Sigmoid colon (tissue), 7 donors: ENCODE results near the gene SND1. TPM values are rescaled to one million over a fixed set of nuclear protein-coding genes. Genes with fewer than 3 reads are reported as not detected.

Source experiments
- DNase-seq: peaks from one replicate; pipeline ENCODE4 v3.0.0-alpha.2; 2019
- H3K27ac ChIP-seq, 4 donors: fragments of 200-600 bp; sonication (generic); one replicate each; pipeline ENCODE4 v1.5.1; 2016 to 2019; ENCODE audit warnings: mild to moderate bottlenecking in 1 of 4
- H3K27me3 ChIP-seq, 3 donors: fragments of 200-600 bp; sonication (generic); one replicate each; pipeline ENCODE4 v1.5.1; 2019; ENCODE audit warnings: mild to moderate bottlenecking in 1 of 3
- H3K36me3 ChIP-seq, 4 donors: fragments of 200-600 bp; sonication (generic); one replicate each; pipeline ENCODE4 v1.5.1; 2016 to 2019
- H3K4me1 ChIP-seq, 4 donors: fragments of 200-600 bp; sonication (generic); one replicate each; pipeline ENCODE4 v1.5.1; 2017 to 2019
- H3K4me3 ChIP-seq, 4 donors: fragments of 200-600 bp; sonication (generic); one replicate each; pipeline ENCODE4 v1.5.1; 2017 to 2019; ENCODE audit warnings: mild to moderate bottlenecking in 2 of 4, moderate library complexity in 1 of 4
- H3K9me3 ChIP-seq, 4 donors: fragments of 200-600 bp in 3 of 4; sonication (generic) in 3 of 4; one replicate each; pipeline versions ENCODE4 v1.5.1 to v1.6.1; 2013 to 2019
- CTCF ChIP-seq, 4 experiments: fragments of 450-650 bp in 3 of 4; fragments of 200-600 bp in 1 of 4; IDR thresholded peaks; one replicate each; pipeline ENCODE4 v1.5.1; 2016 to 2019; ENCODE audit warnings: antibody characterized with exemption in 4 of 4, mild to moderate bottlenecking in 3 of 4, moderate library complexity in 2 of 4
- EP300 ChIP-seq, 4 donors: sonication (generic); formaldehyde crosslinking; IDR thresholded peaks; one replicate each; pipeline ENCODE4 v1.6.1; 2017; ENCODE audit warnings: antibody characterized with exemption in 4 of 4
- POLR2A ChIP-seq, 2 donors: fragments of 450-650 bp; IDR thresholded peaks; one replicate each; pipeline ENCODE4 v1.6.1; 2016; ENCODE audit warnings: antibody characterized with exemption in 2 of 2, mild to moderate bottlenecking in 2 of 2, moderate library complexity in 2 of 2
- POLR2AphosphoS5 ChIP-seq, 4 donors: sonication (generic); formaldehyde crosslinking; IDR thresholded peaks; one replicate each; pipeline ENCODE4 v1.6.1; 2017; ENCODE audit warnings: antibody characterized with exemption in 4 of 4
- WGBS, 2 donors: extraction: QIAGEN DNeasy Blood & Tissue Kit; methylation state at CpG; one replicate each; pipeline ENCODE4 v1.1.7; 2013; 5-methylcytosine and 5-hydroxymethylcytosine counted together
- intact Hi-C: fragments of 100-400 bp; cut with DNase I; formaldehyde crosslinking; loops from one replicate; pipeline ENCODE4 v1.15.1; 2023
- polyA plus RNA-seq, 3 donors: library from polyadenylated mRNA; stranded (reverse); fragments of 200-250 nt; gene quantifications; one replicate each; pipeline ENCODE4 v1.2.3, GENCODE V29; 2013
- total RNA-seq, 4 donors: library from RNA; depleted of rRNA; stranded (reverse); fragments of >200 nt; gene quantifications; one replicate each; pipeline ENCODE4 v1.1.0, GENCODE V29; 2016
- donor health status: healthy with polysubstance abuse.
- donor health status: Bipolar disorder and iron deficiency.
- donor health status: healthy.

The SND1 gene
- total and polyA plus RNA-seq, 7 donors: 30.6 to 93.4 (median 71.3) TPM

DNA sequence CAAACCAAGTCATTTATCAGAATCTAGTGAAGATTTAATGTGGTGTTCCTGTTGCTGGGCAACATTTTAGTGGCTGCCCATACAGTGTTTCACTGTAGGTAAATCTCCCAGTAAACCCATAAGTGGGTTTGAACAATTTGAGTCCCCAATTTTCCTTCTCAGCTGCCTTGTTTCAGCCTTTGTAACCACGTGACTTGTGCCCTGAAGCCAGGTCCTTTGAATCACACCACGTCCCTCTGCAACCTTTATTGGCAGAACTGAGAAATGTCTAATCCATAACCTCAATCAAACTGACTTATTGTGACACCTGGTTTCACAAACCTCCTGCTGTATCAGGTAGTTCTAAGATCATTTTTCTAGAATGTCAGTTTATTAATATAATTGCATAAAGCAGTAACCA lies 30.1 kb downstream of the SND1 start:
- TF ChIP-seq POLR2A (IDR thresholded peaks at IDR 0.05): no peak
- TF ChIP-seq EP300 (IDR thresholded peaks at IDR 0.05): no peak
- TF ChIP-seq POLR2AphosphoS5 (IDR thresholded peaks at IDR 0.05): no peak
- no peak for TF ChIP-seq CTCF (IDR thresholded peaks at IDR 0.05)
- no peak for DNase-seq

GRCh38 chr7:127683776-127684681 lies 32.0 kb downstream of the SND1 start:
- Histone ChIP-seq H3K36me3 (peaks cover 0 to 17% (median 4%) of the 10 kb centered on the region in 4 donors), H3K9me3 (no peaks in the 10 kb centered on the region), H3K27ac (no peak overlapping the region), H3K4me3 (no peak overlapping the region), H3K27me3 (no peaks in the 10 kb centered on the region), H3K4me1 (peaks cover 0 to 2% (median under 1%) of the 10 kb centered on the region in 4 donors)
- TF ChIP-seq CTCF (IDR thresholded peaks at IDR 0.05) (no peak), EP300 (IDR thresholded peaks at IDR 0.05) (no peak), POLR2AphosphoS5 (IDR thresholded peaks at IDR 0.05) (no peak), POLR2A (IDR thresholded peaks at IDR 0.05) (no peak)
- WGBS, 2 donors: 77 to 82% methylated on average over 4 of the region's 4 CpGs
- intact Hi-C loops: no loop called here
- no peak for DNase-seq

More for the DNA sequence above, 30.1 kb downstream of the SND1 start:
- intact Hi-C loops: no loop called here
- Histone ChIP-seq H3K36me3 (peaks cover 0 to 7% (median 0%) of the 10 kb centered on the region in 4 donors), H3K4me1 (peaks cover 0 to 21% (median 18%) of the 10 kb centered on the region in 4 donors), H3K4me3 (no peak overlapping the region), H3K9me3 (no peaks in the 10 kb centered on the region), H3K27me3 (no peaks in the 10 kb centered on the region), H3K27ac (no peak overlapping the region)
- 88% methylated on average over 2 of the region's 2 CpGs for WGBS, 2 donors

DNA sequence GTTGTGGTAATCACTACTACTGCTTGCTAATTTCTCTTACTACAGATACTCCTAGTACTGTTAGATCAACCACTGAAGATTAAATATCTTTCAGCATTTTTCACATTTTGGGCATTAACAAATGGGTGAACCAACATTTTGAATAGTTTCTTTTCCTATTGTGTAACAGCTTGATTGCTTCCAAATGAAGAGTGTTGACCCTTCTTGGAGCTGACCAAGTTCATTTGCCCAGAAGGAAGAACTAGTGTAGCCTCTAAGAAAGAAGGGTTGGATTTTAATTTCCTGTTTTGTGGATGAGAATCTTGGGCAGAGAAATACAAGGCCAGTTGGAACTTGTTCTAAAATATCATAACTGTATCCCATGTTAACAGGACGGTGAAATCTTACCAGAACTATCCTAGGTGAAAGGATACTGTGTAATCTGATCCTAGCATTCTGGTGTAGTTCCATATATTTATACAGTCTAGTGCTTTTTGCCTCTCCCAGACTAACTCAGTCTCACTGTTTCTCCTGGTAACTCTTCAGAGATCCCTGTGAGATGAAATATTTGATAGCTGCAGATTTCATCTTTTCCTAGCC lies 37.3 kb downstream of the SND1 start:
- intact Hi-C loops: no loop called here
- Histone ChIP-seq H3K36me3 (peaks cover 0 to 33% (median 6%) of the 10 kb centered on the region in 4 donors), H3K4me1 (peaks cover 0 to 8% (median 3%) of the 10 kb centered on the region in 4 donors), H3K27me3 (no peaks in the 10 kb centered on the region), H3K4me3 (no peak overlapping the region), H3K9me3 (no peaks in the 10 kb centered on the region), H3K27ac (no peak overlapping the region)
- TF ChIP-seq POLR2AphosphoS5 (IDR thresholded peaks at IDR 0.05): no peak
- TF ChIP-seq CTCF (IDR thresholded peaks at IDR 0.05): no peak
- TF ChIP-seq POLR2A (IDR thresholded peaks at IDR 0.05): no peak
- TF ChIP-seq EP300 (IDR thresholded peaks at IDR 0.05): no peak
- DNase-seq: no peak
- 95% methylated on average over 1 of the region's 1 CpG for WGBS, 2 donors

DNA sequence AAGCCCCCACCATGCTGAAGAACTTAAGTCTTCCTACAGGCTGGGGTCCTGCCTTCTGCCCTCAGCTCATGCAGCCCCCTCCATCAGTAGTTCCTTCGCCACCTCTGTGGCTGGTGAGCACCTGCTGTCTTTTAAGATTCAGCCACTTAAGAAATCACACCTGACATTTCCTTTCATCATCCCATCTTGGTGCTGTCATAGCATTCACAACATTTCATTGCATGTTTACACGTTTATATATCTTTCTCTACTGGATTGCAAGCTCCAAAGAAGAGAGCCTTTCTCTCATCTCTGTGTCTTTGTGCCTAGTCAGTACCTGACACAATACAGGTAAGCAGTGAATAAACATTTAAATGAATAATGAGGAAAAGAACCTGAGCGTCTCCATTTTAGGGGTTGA lies 38.3 kb downstream of the SND1 start:
- intact Hi-C loops: no loop called here
- Histone ChIP-seq H3K27me3 (no peaks in the 10 kb centered on the region), H3K4me1 (peaks cover 0 to 13% (median 4%) of the 10 kb centered on the region in 4 donors), H3K4me3 (no peak overlapping the region), H3K27ac (no peak overlapping the region), H3K36me3 (peaks cover 0 to 42% (median 8%) of the 10 kb centered on the region in 4 donors), H3K9me3 (no peaks in the 10 kb centered on the region)
- 89 to 91% methylated on average over 3 of the region's 3 CpGs for WGBS, 2 donors
- TF ChIP-seq POLR2AphosphoS5 (IDR thresholded peaks at IDR 0.05) (no peak), EP300 (IDR thresholded peaks at IDR 0.05) (no peak), POLR2A (IDR thresholded peaks at IDR 0.05) (no peak), CTCF (IDR thresholded peaks at IDR 0.05) (no peak)
- no peak for DNase-seq
